ENCODE measurements around the gene TRIP12. TPM values are rescaled to one million over a fixed set of nuclear protein-coding genes. Genes with fewer than 3 reads are reported as not detected.
"Not testable (repeated sequence)": the region's sequence is repeated elsewhere in the genome, so short reads cannot be mapped to it uniquely, and the experiment has no call there.

Gene TRIP12
- total RNA-seq, 1 experiment from 2014 or later, result 265 TPM

DNA sequence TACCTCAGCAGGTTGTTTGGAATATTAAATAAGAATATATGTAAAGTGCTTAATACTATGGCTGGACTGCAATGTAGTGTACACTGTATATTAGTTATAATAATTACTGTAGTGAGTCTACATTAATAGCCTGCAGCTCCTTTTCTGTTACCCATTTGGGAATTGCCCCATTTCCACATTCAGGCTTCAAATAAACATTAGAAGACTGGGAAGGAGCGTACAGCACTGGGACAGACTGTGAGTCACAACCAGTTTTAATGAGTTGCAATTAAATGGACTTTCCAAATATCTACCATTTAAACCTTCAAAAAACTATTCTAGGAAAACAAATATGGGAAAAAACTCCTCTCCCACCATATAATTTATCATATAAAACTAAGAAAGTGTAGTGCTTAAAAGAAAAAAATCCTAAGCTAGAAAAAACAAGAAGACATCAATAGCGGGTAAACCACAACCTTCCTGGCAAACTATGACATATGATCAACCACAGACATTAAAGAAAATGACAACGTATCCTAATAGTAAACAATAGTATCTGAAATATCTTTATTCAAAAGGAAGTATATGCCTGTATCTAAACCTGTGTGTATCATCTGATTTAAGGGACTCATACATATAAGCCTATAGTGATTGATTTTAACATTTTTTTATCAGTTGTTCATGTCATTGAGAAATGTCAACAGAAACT is 86.1 kb downstream of the TRIP12 start:
- POLR2A ChIA-PET, result interaction anchor here (0.7 to 1.7 kb wide), 6 partner anchors 11 to 87 kb away, joined by 3 to 7 read pairs (median 3); no protein-coding TSS in a partner anchor
- CTCF ChIA-PET, result interaction anchor here (0.6 to 1.8 kb wide), 5 partner anchors 12 to 76 kb away, joined by 3 to 5 read pairs (median 3); no protein-coding TSS in a partner anchor
- no TSS peak for BruUV-seq (replicated peaks)
- Mint-ChIP-seq H3K9me3 (ENCODE audit: unreplicated experiment) (no peaks in the 10 kb centered on the region), H3K36me3 (ENCODE audit: insufficient read depth, unreplicated experiment) (peaks cover 52% of the 10 kb centered on the region), H3K27ac (ENCODE audit: low read depth, unreplicated experiment) (peak overlapping the region; percentile 51), H3K27me3 (ENCODE audit: insufficient read depth, unreplicated experiment) (no peaks in the 10 kb centered on the region), H3K4me1 (ENCODE audit: insufficient read depth, unreplicated experiment) (no peaks in the 10 kb centered on the region), H3K4me3 (ENCODE audit: unreplicated experiment) (no peak overlapping the region)
- intact Hi-C loops (cut with micrococcal nuclease), result no loop called here
- DNase-seq (ENCODE audit: unreplicated experiment), result peak; percentile 68
- TF ChIP-seq, protein P1, sequence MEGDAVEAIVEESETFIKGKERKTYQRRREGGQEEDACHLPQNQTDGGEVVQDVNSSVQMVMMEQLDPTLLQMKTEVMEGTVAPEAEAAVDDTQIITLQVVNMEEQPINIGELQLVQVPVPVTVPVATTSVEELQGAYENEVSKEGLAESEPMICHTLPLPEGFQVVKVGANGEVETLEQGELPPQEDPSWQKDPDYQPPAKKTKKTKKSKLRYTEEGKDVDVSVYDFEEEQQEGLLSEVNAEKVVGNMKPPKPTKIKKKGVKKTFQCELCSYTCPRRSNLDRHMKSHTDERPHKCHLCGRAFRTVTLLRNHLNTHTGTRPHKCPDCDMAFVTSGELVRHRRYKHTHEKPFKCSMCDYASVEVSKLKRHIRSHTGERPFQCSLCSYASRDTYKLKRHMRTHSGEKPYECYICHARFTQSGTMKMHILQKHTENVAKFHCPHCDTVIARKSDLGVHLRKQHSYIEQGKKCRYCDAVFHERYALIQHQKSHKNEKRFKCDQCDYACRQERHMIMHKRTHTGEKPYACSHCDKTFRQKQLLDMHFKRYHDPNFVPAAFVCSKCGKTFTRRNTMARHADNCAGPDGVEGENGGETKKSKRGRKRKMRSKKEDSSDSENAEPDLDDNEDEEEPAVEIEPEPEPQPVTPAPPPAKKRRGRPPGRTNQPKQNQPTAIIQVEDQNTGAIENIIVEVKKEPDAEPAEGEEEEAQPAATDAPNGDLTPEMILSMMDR (IDR thresholded peaks at IDR 0.05; ENCODE audit: unreplicated experiment), result no peak

DNA sequence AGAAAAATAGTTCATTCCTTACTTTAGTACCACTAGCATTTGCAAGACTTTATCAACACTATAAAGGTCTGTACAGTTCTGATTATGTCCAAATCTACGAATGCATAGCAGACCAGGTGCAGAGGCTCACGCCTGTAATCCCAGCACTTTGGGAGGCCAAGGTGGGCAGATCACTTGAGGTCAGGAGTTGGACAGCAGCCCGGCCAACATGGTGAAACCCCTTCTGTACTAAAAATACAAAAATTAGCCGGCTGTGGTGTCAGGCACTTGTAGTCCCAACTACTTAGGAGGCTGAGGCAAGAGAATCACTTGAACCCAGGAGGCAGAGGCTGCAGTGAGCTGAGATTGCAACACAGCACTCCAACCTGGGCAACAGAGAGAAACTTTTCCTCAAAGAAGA is 87.4 kb downstream of the TRIP12 start:
- H3K4me1 Mint-ChIP-seq (ENCODE audit: insufficient read depth, unreplicated experiment); H3K4me3 Mint-ChIP-seq (ENCODE audit: unreplicated experiment); DNase-seq (ENCODE audit: unreplicated experiment); H3K27ac Mint-ChIP-seq (ENCODE audit: low read depth, unreplicated experiment); H3K9me3 Mint-ChIP-seq (ENCODE audit: unreplicated experiment); H3K27me3 Mint-ChIP-seq (ENCODE audit: insufficient read depth, unreplicated experiment); BruUV-seq (replicated peaks); intact Hi-C loops (cut with micrococcal nuclease): not testable (repeated sequence)
- POLR2A ChIA-PET, result interaction anchor here (0.7 to 1.2 kb wide), 2 partner anchors 13 to 73 kb away, joined by 3 read pairs; no protein-coding TSS in a partner anchor
- peaks cover 52% of the 10 kb centered on the region for H3K36me3 Mint-ChIP-seq (ENCODE audit: insufficient read depth, unreplicated experiment)
- CTCF ChIA-PET, result interaction anchor here (0.6 to 1.0 kb wide), 5 partner anchors 20 to 388 kb away, joined by 3 to 6 read pairs (median 5); no protein-coding TSS in a partner anchor

DNA sequence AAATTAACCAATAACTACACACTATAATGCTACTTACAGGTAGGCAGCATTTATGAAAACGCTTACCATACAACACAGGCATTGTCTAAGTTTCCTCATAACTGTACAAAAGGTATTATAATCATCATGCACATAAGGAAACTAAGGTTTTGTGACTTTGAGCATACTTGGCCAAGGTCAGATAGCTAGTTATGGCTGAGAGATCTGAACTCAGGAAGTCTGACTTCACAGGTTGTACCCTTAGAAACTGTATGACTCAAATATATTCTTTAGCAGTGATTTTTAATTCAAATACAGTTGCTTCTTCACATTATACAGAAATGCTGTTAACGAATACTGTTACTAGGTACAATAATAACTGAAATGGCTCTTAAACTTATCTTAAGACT is 89.3 kb downstream of the TRIP12 start:
- H3K4me3 Mint-ChIP-seq (ENCODE audit: unreplicated experiment), result no peak overlapping the region
- H3K36me3 Mint-ChIP-seq (ENCODE audit: insufficient read depth, unreplicated experiment), result peaks cover 56% of the 10 kb centered on the region
- BruUV-seq (replicated peaks), result no TSS peak
- no peaks in the 10 kb centered on the region for H3K9me3 Mint-ChIP-seq (ENCODE audit: unreplicated experiment)
- intact Hi-C loops (cut with micrococcal nuclease), result no loop called here
- no peak for DNase-seq (ENCODE audit: unreplicated experiment)
- CTCF ChIA-PET, result interaction anchor here (0.7 kb wide), 1 partner anchor 941 kb away, joined by 3 read pairs; no protein-coding TSS in a partner anchor
- TF ChIP-seq, protein P1 (IDR thresholded peaks at IDR 0.05; ENCODE audit: unreplicated experiment), result no peak
- POLR2A ChIA-PET, result interaction anchor here (0.8 kb wide), 1 partner anchor 10 kb away, joined by 4 read pairs; no protein-coding TSS in a partner anchor
- H3K4me1 Mint-ChIP-seq (ENCODE audit: insufficient read depth, unreplicated experiment), result no peaks in the 10 kb centered on the region
- H3K27me3 Mint-ChIP-seq (ENCODE audit: insufficient read depth, unreplicated experiment), result no peaks in the 10 kb centered on the region
- no peak overlapping the region for H3K27ac Mint-ChIP-seq (ENCODE audit: low read depth, unreplicated experiment)

DNA sequence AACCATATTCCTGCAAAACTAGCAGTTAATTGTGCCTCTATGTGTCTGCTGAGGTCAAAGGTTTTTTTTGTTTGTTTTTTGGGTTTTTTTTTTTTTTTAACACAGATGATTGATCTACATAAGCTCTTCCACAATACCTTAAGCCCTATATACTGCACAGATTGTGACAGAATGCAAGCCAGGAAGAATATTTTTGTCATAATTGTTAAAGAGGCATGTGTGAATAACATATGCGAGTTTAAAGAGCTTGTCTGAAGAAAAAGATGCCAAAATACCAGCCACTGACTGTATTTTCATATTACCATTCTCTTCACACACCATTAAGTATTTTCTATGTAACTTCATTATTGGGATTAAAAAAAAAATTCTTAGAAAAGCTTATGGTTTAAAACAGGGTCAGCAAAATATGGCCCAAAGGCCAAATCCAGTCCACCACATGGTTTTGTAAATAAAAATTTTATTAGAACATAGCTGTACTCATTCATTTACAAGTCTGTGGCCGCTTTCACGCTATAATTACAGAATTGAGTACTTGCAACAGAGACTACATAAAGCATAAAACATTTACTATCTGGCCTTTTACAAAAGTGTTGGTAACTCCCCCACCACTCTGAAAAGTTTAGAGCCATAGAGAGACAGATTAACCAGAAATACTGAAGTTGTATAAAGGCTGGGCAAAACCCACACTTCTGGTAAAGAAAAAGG is 89.9 kb downstream of the TRIP12 start:
- DNase-seq (ENCODE audit: unreplicated experiment), result no peak
- H3K4me3 Mint-ChIP-seq (ENCODE audit: unreplicated experiment), result no peak overlapping the region
- intact Hi-C loops (cut with micrococcal nuclease), result no loop called here
- no peaks in the 10 kb centered on the region for H3K4me1 Mint-ChIP-seq (ENCODE audit: insufficient read depth, unreplicated experiment)
- ChIA-PET POLR2A (interaction anchor here (0.8 to 1.1 kb wide), 3 partner anchors 9 to 79 kb away, joined by 3 to 4 read pairs (median 4); no protein-coding TSS in a partner anchor), CTCF (interaction anchor here (0.6 to 0.7 kb wide), 3 partner anchors 41 to 941 kb away, joined by 3 to 4 read pairs (median 3); no protein-coding TSS in a partner anchor)
- TF ChIP-seq, protein P1 (IDR thresholded peaks at IDR 0.05; ENCODE audit: unreplicated experiment), result no peak
- H3K36me3 Mint-ChIP-seq (ENCODE audit: insufficient read depth, unreplicated experiment), result peaks cover 57% of the 10 kb centered on the region
- H3K27ac Mint-ChIP-seq (ENCODE audit: low read depth, unreplicated experiment), result no peak overlapping the region
- H3K9me3 Mint-ChIP-seq (ENCODE audit: unreplicated experiment), result no peaks in the 10 kb centered on the region
- BruUV-seq (replicated peaks), result no TSS peak
- no peaks in the 10 kb centered on the region for H3K27me3 Mint-ChIP-seq (ENCODE audit: insufficient read depth, unreplicated experiment)
